NCI-H345 (cell line): ENCODE data around the gene DGKQ.

Source experiments
- DNase-seq: peaks from one replicate; lab custom pipeline; 2025; lab: John Stamatoyannopoulos, UW

DGKQ gene

GRCh38 chr4:960636-961350 lies 12.6 kb downstream of the DGKQ start:
- DNase-seq, result no peak

GRCh38 chr4:960140-960635 lies 13.2 kb downstream of the DGKQ start:
- no peak for DNase-seq

- no peak for DNase-seq
These were observed 13.8 kb downstream of the DGKQ start for GRCh38 chr4:959338-960139.

- DNase-seq, result no peak
These were observed 14.6 kb downstream of the DGKQ start for GRCh38 chr4:958696-959337.

GRCh38 chr4:958314-958665 lies 15.1 kb downstream of the DGKQ start:
- DNase-seq, result no peak

GRCh38 chr4:957581-958313 lies 15.6 kb downstream of the DGKQ start:
- no peak for DNase-seq

- no peak for DNase-seq
These were observed 16.2 kb downstream of the DGKQ start for GRCh38 chr4:957231-957580.

GRCh38 chr4:956531-957230 lies 16.7 kb downstream of the DGKQ start:
- DNase-seq, result no peak

- DNase-seq, result no peak
These were observed 17.4 kb downstream of the DGKQ start for GRCh38 chr4:955931-956381.

- DNase-seq, result no peak
These were observed 18.0 kb downstream of the DGKQ start for GRCh38 chr4:955161-955921.

- no peak for DNase-seq
These were observed 19.0 kb downstream of the DGKQ start for GRCh38 chr4:954211-955020.

GRCh38 chr4:953574-953915 lies 19.8 kb downstream of the DGKQ start:
- DNase-seq, result no peak

- no peak for DNase-seq
These were observed 20.3 kb downstream of the DGKQ start for GRCh38 chr4:952881-953573.

- DNase-seq, result no peak
These were observed 21.5 kb downstream of the DGKQ start for GRCh38 chr4:951594-952468.

GRCh38 chr4:951186-951585 lies 22.2 kb downstream of the DGKQ start:
- no peak for DNase-seq

- no peak for DNase-seq
These were observed 23.0 kb downstream of the DGKQ start for GRCh38 chr4:950136-951020.

- DNase-seq, result no peak
These were observed 23.7 kb downstream of the DGKQ start for GRCh38 chr4:949656-950055.

- no peak for DNase-seq
These were observed 24.5 kb downstream of the DGKQ start for GRCh38 chr4:948936-949300.
